Myocyte (in vitro differentiated cells): ENCODE results near the gene NUTM2D. TPM values are rescaled to one million over a fixed set of nuclear protein-coding genes. Genes with fewer than 3 reads are reported as not detected.
"Not testable (repeated sequence)": the region's sequence is repeated elsewhere in the genome, so short reads cannot be mapped to it uniquely, and the experiment has no call there.

Experiments
- DNase-seq: peaks from one replicate; pipeline ENCODE4 v3.0.0-alpha.2; 2012; ENCODE audit warnings: low read depth
- total RNA-seq: library from RNA; depleted of rRNA; stranded (reverse); fragments of >200 nt; gene quantifications from 2 replicates; pipeline ENCODE4 v1.2.3, GENCODE V29; 2014

Gene NUTM2D
- total RNA-seq, 1 donor from 2014 or later = 2.5 TPM

GRCh38 chr10:87369514-87370112 lies 12.1 kb downstream of the NUTM2D start:
- DNase-seq = not testable (repeated sequence)

GRCh38 chr10:87374091-87374490 lies 16.5 kb downstream of the NUTM2D start:
- DNase-seq = peak; percentile 6

- not testable (repeated sequence) for DNase-seq
Measured at GRCh38 chr10:87379115-87379514, 21.6 kb downstream of the NUTM2D start.

- DNase-seq = not testable (repeated sequence)
Measured at GRCh38 chr10:87383149-87383857, 25.8 kb downstream of the NUTM2D start.

GRCh38 chr10:87384283-87384682 lies 26.7 kb downstream of the NUTM2D start:
- peak; percentile 8 for DNase-seq

- not testable (repeated sequence) for DNase-seq
Measured at GRCh38 chr10:87385762-87386360, 28.3 kb downstream of the NUTM2D start.

GRCh38 chr10:87391360-87391759 lies 33.8 kb downstream of the NUTM2D start:
- not testable (repeated sequence) for DNase-seq

GRCh38 chr10:87396206-87396605 lies 38.7 kb downstream of the NUTM2D start:
- DNase-seq = peak; percentile 58

- DNase-seq = not testable (repeated sequence)
Measured at GRCh38 chr10:87398436-87398835, 40.9 kb downstream of the NUTM2D start.

- peak; percentile 2 for DNase-seq
Measured at GRCh38 chr10:87407516-87408467, 50.2 kb downstream of the NUTM2D start.

GRCh38 chr10:87413921-87414320 lies 56.4 kb downstream of the NUTM2D start:
- DNase-seq = not testable (repeated sequence)

Other genes with a start within 250 kb of the NUTM2D start
- 0.47 and 0.91 TPM in 2 replicates for gene NUTM2A, start 132.3 kb upstream of the NUTM2D start, total RNA-seq
- 23.9 and 24.9 TPM in 2 replicates for gene MINPP1, start 147.1 kb downstream of the NUTM2D start, total RNA-seq